GM18508 (cell line): Measurements from ENCODE around the gene TRIM47.
"Not testable (repeated sequence)": the region's sequence is repeated elsewhere in the genome, so short reads cannot be mapped to it uniquely, and the experiment has no call there.

ENCODE experiments used
- ATAC-seq: cut with Tn5 transposase; IDR thresholded peaks from one replicate; pipeline ENCODE4 v1.9.1; 2021; ENCODE audit warnings: moderate number of reproducible peaks; ENCODE audit not compliant: insufficient read depth, unreplicated experiment

The TRIM47 gene

DNA sequence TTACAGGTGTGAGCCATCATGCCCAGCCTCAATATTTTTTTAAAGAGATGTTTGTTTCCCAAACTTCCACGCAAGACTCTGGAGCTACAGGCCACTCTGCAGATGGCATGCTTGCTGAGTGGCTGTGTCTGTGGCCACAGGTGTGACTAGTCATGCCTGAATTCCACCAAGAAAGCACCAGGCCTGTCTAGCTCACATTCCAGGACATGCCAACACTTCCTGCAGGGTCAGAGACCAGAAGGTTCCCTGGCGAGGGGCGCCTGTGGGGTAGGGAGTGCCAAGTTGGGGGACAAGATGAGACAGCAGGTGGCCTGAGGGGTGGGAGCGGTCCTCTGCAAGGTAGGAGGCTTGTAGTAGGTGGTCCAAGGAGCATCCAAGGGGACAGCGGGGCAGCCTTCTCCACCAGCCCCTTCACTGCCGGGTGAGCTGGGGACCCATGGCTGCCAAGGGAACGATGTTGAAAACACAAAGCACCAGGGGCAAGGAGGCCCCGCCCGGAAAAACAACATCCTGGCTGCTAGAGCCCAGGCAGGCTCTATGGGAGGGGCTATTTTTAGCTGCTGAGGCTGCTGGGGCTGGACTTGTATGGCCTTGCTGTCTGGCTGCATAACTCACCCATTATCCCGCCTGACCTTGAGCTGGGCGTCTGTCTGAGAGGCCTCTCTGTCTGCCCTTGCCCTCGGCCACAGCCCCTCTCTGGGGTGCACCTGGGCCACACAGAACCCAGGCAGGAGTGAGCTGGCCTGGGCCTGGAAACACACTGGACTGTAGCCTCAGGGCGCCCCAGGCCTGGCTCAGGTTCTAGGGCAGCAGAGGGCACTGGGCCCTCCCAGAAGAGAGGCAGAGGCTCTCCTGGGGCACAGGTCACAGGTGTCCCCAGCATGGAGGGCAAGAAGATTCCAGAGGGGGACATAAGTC, 5.7 kb downstream of the TRIM47 start:
- no peak for ATAC-seq

DNA sequence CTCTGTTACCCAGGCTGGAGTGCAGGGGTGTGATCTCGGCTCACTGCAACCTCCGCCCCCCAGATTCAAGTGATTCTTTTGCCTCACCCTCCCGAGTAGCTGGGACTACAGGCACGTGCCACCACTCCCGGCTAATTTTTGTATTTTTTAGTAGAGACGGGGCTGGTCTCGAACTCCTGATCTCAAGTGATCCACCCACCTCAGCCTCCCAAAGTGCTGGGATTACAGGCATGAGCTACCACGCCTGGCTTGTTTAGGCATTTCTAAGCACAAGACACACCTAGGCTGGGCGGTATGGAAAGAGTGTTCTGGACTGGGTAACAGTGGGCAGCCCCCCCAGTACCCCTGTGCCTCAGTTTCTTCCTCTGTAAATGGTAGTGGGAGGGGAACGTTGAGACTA, 8.2 kb downstream of the TRIM47 start:
- ATAC-seq: not testable (repeated sequence)

DNA sequence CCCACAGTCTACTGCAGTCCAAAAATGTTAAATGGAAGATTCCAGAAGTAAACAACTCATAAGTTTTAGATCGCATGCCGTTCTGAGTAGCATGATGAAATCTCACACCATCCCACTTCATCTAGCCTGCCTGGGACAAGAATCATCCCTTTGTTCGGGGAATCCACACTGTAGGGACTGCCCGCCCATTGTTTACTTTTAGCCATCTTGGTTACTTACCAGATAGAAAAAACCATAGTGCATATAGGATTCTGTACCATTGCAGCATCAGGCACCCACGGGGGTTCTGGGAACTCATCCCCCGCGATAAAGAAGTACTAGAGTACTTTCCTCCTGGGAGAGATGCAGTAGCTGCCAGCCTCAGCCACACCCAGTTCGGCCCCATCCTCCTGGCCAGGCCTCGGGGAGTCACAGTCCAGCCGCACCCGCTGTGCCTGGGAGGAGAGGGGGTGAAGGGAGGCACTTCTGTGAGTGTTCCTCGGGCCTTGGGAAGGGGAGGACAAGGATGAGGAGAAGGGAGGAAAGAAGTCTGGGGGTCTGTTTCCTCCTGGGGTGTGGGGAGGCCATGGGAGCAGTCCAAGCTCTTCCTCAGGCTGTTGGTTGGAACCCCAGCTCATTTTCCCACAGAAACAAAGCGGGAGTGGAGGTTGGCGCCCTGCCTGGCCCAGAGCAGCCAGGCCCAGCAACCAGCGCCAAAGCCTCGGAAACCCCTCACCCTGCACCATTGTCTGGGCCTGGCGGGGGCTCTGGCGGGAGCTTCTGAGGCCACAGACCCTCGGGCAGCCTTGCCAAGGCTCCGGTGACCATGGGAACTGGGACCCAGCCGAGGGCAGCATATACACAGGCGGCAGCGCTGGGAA, 8.9 kb downstream of the TRIM47 start:
- no peak for ATAC-seq

DNA sequence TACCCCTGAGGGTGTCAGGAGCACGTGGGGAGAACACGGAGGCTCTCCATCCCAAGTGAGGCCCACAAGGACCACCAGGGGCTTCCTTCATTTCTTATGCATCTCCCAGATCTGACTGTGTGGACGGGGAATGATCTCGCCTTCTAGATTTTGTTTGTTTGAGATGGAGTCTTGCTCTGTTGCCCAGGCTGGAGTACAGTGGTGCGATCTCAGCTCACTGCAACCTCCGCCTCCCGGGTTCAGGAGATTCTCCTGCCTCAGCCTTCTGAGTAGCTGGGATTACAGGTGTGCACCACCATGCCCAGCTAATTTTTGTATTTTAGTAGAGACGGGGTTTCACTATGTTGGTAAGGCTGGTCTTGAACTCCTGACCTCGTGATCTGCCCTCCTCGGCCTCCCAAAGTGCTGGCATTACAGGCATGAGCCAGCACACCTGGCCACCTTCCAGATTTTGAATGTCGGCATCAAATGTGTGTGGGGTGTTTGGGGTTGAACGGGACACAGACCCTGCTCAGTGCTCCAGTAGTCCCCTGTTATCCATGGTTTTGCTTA, 9.6 kb downstream of the TRIM47 start:
- ATAC-seq: not testable (repeated sequence)

DNA sequence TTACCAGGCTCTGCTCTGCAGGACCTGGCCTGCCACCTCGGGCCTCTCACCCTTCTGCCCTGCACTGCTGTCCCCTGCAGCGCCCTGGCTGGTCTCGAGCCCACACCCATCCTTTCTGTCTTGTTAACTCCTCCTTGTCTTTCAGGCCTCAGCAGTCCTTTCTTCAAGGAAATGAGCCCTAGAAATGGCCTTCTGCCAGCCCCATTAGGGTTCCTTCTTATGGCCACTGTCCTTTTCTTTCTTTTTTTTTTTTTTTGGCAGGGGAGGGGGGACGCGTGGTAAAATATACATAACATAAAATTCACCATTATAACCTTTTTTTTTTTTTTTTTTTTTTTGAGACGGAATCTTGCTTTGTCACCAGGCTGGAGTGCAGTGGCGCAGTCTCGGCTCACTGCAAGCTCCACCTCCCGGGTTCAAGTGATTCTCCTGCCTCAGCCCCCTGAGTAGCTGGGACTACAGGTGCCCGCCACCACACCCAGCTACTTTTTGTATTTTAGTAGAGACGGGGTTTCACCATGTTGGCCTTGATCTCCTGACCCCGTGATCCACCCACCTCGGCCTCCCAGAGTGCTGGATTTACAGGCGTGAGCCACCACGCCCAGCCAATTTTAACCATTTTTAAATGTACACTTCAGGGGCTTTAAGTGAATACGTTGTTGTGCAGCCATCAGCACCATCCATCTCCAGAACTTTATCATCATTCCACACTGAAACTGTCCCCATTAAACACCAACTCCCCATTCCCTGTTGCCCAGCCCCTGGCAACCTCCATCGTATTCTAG, 12.8 kb downstream of the TRIM47 start:
- not testable (repeated sequence) for ATAC-seq

DNA sequence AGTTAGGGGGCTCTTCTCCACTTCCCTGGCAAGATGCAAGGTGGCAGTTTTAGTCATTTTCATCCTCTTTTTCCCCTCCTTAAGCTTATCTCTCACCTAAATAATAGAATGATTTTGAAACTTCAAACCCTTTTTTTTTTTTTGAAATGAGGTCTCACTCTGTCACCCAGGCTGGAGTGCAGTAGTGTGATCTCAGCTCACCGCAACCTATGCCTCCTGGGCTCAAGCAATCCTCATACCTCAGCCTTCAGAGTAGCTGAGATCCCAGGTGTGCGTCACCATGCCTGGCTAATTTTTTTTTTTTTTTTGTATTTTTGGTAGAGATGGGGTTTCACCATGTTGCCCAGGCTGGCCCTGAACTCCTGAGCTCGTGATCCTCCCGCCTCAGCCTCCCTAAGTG, 13.5 kb downstream of the TRIM47 start:
- ATAC-seq: not testable (repeated sequence)

DNA sequence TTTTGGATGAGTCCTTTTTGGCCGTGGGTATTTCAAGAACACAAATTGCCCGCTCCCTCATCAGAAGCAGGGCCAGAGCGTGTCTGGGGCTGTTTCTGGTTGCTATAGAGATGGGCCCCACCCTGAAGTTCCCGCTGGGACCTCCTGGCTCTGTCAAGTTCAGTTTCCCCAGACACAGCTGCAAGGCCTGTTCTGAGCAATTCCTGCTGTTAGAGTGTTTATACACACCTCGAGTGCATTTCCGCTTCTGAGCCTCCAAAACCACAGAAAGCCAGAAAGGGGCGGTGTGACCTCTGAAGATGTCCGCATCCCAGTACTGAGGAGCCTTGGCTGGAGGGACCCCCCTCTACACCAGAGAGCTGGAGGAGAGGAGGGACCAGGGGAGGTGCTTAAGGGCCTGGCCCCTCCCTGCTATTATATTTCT, 13.9 kb downstream of the TRIM47 start:
- ATAC-seq: peak; percentile 56

DNA sequence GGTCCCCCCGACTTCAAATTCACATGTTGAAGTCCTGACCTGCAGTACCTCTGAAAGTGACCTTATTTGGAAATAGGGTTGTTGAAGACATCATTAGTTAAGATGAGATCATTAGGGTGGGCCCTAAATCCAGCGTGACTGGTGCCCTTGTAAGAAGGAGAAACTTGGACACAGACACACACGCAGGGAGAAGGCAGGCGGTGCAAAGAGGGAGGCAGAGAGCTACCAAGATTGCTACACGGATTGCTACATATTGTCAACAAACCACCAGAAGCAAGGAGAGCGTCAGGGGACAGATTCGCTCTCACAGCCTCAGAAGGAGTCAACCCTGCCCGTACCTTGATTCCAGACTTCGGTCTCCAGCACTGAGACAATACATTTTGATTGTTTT, 16.5 kb downstream of the TRIM47 start:
- ATAC-seq: no peak

DNA sequence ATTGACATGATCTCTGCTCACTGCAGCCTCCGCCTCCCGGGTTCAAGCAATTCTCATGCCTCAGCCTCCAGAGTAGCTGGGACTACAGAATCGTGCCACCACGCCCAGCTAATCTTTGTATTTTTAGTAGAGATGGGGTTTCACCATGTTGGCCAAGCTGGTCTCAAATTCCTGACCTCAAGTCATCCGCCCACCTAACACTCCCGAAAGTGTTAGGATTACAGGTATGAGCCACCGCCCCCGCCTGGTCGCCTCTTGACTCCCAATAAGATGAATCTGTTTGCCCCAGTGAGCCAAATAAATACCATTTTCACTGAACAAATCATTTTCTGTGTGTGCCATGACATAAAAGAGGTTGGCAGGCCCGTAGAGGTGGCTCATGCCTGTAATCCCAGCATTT, 19.0 kb downstream of the TRIM47 start:
- ATAC-seq: not testable (repeated sequence)

DNA sequence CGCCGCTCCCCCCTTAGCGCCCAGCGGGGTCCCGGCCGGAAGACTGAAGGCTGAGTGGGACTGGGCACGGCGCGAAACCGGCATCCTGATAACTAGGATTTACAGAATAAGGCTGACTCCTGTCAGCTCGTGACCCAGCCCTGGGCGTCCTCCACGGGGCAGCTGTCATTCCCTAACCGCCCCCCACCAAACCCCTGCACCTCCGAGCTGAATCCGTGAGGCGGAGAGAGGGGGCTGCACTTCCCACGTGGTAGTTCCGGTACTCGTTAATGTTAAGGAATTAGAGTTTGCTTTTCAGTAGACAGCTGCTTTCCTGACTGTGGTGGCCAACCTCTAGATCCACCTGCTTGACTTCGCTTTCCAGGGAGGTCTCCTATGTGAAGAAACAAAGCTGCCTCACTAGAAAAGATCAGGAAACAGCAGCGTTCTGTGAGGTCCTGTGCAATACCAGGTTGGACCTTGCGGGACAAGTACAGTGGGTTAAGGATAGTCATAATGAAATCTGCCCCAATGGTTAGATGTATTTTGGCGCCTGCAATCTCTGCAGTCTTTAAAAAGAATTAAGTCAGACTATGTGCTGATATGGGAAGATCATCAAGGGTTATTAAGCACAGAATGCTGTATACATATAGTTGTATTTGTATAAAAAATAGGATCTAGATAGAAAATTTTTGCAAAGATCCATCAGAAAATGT, 22.2 kb downstream of the TRIM47 start:
- ATAC-seq: peak; percentile 1

DNA sequence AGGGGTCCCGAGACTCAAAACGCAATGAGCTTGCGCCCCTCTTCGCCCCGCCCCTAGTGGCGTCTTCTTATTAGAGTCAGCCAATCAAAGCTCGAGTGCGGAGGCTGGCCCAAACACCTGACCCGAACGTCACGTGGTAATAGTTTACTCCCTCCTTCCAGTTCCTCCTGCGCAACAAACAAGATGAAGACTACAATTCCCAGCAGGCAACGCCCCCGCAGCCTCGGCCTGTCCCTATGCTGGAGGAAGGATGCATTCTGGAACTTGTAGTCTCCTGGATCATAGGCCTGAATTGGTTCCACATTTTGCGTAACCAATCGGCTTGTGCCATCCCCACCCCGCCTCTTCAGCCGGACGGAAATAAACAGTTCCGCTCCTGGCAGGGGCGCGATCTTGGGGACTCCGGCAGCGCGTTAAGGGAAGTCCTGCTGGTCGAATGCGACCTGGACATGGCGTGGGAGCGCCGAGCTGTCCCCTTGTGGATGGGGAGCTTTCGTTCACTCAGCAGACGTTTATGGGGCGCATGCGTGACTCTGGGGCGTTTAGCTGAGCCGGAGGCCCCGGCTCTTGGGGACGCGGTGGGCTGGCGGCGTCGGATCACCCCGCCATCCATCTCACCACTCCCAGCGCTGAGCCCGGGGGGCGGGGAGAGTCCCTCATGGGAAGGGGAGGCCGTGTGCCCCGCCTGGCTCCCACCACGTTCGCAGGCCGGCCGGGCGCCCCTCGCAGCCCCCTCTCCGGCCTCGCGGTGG, 22.9 kb downstream of the TRIM47 start, which contains the start of gene WBP2:
WBP2 (minus strand) TSS at position 26 of the 752 bp plus-strand sequence. CDS start 38 bp downstream, outside the sequence.
- peak; percentile 64 for ATAC-seq

DNA sequence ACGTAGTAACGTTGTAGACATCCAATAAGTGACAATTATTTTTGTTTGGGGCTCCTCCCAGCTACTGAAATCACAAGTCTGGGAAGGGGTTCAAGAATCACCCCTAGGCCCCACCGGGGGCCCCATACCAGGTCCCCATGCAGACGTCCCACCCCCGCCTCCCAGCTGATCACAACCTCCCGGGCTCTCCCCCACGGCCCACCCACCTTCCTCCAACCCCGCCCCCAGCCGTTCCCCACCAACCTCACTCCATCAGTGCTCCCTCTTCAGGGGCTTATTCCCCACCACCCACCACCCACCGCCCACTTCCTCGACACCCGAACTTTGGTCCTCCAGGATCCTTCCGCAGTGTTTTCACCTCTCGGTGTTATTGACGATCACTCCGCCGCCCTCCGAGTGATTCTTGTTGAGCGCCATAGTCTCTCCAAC, 23.5 kb downstream of the TRIM47 start:
- ATAC-seq: no peak

DNA sequence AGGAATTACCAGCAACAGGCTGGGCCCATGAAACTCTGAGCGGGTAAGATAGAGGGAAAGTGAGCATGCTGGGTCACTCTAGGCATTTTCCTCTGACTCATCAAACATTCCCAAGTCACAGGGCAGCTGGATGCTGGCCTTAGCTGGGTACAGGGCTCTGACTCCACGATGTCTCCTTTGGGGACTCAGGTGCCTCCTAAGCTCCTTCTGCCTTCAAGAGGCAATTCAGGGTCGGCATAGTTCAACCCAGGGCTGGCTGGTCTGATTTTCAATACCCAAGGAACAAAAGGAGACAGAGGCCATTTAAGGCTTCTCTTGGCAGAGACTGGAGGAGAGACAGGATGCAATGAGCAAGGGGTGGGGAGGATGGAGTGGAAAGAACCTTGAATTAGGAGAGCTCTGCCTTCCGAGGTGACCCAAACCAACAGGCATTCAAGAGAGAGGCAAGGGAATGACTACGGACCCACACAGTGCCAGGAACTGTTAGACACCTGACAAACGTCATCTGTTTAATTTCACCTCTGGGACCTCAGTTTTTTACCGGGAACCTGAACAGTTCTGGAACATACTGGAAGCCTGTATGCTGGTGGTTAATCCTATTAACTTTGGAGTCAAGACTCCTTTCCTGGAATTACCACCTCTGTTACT, 24.2 kb downstream of the TRIM47 start:
- ATAC-seq: no peak

DNA sequence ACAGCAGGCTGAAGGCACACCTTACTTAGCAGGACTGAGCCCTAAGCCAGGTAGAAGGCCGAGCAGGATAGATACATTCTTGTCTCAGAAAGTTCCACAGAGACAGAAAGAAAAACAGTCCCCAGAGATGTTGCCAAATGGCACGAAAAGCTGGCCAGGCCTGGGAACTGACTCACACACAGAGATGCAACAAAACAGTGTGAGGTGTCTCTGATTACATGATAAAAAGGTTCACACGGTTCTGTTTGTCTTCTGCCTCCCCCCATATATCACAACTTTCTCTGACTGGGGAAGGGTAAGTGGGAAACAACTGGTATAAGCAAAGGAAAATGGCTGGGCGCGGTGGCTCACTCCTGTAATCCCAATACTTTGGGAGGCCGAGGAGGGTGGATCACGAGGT, 24.9 kb downstream of the TRIM47 start:
- no peak for ATAC-seq

DNA sequence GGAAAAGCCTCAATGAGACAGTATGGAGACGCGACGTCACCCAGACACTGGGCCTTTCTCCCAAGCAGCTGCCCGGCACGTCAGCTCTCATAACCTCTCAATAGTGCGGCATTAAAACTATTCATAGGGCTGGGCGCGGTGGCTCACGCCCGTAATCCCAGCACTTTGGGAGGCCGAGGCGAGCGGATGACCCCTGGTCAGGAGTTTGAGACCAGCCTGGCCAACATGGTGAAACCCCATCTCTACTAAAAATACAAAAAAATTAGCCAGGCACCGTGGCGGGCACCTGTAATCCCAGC, 26.7 kb downstream of the TRIM47 start:
- ATAC-seq: not testable (repeated sequence)

DNA sequence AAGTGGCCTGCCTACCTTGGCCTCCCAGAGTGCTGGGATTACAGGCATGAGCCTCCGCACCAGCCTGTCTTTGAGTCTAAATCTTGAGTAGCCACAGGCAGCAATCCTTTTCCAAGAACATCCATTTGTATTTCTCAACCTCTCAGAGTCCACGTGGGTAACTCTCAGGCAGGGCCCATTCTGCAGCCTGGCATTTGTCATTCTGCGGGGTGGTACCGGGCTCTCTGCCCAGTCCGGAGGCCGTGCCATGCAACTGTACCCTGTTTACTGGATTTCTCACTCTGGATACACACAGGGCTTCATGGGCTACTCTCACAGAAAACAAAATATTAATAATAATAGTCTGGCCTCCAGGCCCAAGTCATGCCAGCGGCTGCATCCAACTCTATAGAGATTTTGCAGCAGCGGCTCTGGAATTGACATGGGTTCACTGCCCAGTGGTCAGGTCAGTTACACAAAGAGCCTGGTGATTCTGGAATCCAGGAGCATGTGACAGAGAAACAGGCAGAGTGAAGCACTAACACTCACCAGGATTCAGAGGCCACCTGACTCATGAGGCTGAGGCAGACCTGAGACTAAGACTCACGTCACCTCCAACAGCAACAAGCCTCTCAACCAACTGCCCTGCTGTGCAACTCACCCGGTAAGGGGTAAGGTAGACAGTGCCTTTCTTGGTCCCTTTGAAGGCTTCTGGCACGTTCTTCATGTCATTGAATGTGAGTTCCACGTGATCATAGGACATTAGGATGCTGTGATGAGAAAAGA, 27.3 kb downstream of the TRIM47 start:
- ATAC-seq: no peak

DNA sequence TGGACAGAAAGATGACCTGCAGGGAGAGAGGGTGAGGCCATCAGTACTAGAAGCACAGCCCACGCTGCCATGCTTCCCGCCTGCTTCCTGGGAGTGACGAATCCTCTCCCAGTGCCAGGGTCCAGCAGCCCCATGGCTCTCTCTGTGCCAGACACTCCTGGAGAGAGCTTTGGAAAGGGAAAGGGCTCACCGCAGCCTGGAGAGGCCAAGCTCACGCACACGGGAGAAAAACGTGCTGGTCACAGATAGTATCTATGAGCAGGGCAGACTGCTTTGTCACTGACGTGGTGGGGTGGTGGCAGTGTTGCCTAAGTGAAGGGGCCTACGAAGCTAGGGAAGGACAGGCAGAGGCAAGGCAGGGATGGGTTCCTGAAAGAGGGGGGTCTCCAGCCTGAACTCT, 28.7 kb downstream of the TRIM47 start:
- no peak for ATAC-seq

DNA sequence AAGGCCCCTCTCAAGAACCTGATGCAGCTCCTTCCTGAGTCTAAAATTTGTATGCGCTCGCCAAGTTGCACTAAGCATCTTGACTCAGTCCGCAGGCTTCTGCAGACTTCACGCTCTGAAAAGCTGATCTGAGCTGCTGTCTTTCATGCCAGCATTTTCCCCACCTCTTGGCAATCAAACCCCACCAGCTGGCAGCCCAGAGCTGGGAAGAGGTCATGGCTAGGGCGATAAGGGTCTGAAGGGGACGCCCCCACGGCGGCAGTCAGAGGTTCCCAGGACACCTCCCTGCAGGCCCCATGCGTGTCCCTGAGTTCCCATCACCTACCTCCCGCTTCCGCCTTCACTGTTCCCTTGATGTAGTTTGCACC, 29.1 kb downstream of the TRIM47 start:
- ATAC-seq: no peak
